SIG-M5 (cell line): ENCODE results near the gene SIAE.
A peak's percentile ranks its signal among the peaks of the same experiment; 100 is the strongest.
"Not testable (repeated sequence)": the region's sequence is repeated elsewhere in the genome, so short reads cannot be mapped to it uniquely, and the experiment has no call there.

ENCODE experiments used
- DNase-seq: peaks from one replicate; lab custom pipeline; 2025; lab: John Stamatoyannopoulos, UW

Gene SIAE

DNA sequence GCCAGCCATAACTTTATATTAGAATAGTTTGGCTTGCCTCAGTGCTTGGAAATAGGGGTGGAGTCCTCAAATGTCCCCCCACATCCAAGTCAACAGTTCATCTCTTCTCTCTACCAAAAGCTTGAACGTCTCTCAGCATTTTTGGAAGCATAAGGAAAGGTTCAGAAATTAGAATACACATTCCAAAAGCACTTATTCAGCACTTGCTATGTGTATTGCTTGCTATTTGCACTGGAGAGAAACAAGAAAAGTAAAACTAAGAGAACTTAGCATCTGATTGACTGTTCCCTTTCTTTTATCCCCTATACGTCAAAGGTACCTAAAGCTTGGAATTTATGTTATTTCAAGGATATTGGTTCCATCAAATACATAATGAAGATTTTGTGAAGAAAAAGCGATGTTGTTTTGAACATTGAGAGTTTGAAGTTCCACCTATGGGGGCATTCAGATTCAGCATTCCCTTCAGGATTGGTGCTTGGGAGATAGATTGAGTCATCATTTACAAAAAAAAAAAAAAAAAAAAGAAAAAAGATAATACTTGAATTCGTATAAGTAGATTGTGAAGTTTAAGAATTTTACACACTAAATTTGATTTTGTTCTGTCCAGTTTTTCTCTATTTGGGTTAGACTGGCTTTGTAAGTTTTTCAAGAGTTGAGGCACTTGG, 49.5 kb downstream of the SIAE start:
- DNase-seq, result no peak

DNA sequence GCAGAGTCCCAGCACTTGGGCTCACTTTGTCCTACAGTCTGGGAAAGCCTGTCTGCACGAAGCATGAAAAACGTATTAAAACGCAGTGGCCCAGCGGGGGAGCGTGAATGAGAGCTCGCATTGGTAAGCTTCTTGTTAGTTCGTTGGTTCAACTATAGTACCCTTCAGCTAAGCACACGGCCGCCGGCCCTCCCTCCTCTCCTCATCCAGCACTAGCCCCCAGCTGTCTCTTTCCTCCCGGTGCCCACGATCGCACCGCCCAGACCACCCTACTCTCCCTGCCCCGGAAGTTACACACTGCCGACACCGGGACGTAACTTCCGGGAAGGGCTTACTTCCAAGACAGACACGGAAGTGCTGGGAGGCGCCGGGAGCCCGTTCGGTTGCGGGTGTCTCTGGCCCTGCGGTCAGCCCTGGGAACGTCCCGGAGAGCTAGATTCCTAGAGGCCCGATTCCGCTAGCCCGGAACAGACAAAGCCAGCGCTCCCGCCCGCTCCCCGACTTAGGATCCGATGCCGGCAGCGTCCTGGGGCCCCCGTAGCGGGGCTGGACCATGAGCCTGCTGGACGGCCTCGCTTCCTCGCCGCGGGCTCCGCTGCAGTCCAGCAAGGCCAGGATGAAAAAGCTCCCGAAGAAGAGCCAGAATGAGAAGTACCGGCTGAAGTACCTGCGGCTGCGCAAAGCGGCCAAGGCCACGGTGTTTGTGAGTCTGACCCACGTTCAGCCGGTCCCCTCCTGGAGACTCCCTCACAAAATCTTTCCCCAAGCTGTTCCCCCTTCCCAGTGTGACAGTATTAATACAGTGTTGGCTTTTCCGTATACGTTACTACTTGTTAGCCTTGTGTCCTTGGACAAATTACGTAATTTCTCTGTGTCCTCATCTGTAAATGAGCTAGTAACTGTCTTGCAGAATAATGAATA, 50.7 kb downstream of the SIAE start, which contains the start of gene TBRG1:
Gene TBRG1 (plus strand): TSS at position 334 of the 921 bp plus-strand sequence. CDS start 220 bp downstream, at position 554.
- peak; percentile 6 for DNase-seq

DNA sequence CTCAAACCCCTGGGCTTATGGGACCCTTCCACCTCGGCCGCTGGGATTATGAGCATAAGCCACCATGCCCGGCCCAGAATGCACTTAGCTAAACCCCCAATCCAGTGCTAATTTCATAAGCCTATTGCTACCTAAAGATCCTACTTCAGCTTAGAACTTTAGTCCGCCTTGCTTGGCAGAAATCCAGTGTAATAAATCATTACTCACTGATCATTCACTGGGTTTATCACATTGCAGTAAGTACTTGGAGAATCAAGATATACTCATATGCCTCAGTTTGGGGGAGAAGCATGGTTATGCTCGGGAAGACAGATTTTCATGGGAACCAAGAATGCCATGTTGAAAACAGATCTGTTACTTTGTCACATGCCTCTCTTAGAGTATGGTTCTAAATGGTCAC, 54.7 kb downstream of the SIAE start:
- DNase-seq, result no peak

DNA sequence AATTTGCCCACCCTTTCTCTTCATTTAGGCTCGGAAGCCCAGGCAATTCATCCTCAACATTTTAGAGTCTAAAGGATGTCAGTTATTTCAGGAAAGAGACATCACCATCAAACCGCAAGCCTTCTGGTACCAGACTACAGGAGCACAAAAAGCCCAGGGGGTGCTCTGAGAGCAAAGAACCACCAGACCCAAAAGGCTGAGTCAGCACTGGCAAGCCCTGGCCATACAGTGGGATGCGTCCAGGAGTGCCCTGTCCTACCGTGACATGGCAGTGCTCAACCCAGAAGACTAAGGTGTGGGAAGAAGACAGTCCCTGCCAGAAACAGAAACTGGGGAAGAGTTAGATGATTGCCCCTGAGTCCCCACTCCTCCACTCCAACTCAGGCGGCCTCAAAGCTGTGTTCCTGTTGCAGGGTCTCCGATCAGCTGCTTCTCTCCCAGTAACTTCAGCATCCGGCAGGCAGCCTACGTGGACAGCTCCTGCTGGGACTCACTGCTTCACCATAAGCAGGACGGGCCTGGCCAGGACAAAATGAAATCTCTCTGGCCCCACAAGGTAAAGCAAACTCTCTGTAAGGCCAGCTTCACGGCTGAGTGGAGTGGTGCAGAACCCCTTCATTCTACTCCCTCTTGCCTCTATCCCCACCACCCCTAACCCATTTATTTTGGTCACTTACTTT, 60.8 kb downstream of the SIAE start:
- no peak for DNase-seq

DNA sequence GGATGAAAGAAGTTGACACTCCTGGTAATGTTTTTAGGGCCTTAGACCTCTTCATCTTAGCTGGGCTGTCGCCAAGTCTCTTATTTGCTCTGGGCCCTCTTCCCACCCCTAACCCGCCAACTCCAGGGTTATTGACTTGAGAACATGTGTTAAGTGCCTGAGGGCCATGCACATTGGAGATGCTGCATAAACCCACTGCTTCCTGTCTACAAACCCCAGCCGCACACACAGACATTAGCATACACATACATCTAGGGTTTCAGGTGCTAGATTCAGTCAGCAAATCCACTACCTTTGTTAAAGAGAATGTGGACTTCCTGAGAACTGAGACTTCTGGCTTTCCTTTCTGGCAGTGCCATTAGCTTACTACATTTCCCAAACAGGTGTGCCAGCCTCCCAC, 61.5 kb downstream of the SIAE start:
- DNase-seq, result no peak

DNA sequence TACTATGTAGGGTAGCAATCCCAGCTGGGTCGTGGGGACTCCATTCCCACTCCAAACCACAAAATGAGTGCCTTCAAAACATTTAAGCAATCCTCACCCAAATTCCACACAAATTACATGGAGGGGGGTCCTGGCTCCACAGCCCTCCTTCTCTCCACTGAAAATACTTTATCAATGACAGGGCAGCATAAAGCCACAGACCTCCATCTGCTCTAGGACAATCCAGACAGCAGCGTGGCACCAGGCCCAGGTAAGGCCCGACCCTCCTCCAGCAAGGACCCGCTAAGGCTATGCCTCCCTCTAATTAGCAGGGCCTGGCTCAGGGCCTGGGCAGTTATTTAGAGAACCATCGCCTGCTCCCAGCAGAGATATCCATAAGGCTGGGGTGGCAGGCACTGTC, 62.5 kb downstream of the SIAE start, which contains the start of gene PANX3:
Gene PANX3 (plus strand): TSS at position 365 of the 400 bp plus-strand sequence. CDS start 129 bp downstream, outside the sequence.
- no peak for DNase-seq

DNA sequence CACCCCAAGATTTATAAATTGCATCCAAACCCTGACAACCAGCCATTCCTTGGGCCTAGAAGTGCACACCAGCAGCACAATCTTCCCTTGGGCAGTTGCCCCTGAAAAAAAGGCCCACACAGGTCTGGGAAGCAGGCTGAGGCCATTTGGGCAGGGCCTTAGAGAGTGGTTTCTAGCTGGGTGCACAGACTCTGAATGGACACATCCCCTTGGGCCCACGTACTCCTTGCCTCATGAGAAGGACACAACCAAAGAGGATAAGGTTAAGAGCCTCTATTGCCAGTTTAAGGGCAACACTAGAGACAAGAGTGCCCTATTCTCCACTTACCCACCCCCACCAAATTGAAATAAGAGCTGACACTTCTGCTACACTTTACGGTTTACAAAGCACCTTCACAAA, 63.2 kb downstream of the SIAE start:
- no peak for DNase-seq

DNA sequence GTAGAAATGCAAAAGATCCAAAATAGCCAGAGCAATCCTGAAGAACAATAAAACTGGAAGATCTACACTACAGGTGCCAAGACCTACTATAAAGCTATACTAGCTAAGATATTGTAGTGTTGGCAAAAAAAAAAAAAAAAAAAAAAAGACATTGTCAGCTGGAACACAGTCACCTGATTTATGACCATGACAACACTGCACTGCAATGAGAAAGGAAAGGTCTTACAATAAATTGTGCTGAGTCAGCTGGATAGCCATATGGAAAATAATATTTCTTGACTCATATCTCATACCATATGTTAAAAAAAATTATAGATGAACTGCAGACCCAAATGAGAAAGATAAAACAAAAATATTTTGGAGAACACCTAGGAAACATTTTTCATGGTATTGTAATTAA, 65.4 kb downstream of the SIAE start:
- no peak for DNase-seq

DNA sequence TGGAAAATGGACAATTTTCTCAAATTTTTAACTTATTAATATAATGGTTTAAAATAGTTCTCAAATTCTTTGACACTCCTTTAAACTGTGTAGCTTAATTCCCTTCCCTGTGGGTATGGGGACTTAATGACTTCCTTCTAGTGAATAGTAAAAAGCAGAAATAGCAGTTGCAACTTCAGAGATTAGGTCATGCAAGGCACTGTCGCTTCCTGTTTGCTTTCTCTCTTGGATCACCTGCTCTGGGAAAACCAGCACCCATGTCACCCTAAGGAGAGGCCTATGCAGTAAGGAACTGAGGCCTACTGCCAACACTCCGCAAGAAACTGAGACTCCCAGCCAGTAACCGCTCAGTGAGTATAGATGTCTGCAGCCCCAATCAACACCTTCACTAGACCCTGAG, 67.8 kb downstream of the SIAE start:
- DNase-seq, result no peak

DNA sequence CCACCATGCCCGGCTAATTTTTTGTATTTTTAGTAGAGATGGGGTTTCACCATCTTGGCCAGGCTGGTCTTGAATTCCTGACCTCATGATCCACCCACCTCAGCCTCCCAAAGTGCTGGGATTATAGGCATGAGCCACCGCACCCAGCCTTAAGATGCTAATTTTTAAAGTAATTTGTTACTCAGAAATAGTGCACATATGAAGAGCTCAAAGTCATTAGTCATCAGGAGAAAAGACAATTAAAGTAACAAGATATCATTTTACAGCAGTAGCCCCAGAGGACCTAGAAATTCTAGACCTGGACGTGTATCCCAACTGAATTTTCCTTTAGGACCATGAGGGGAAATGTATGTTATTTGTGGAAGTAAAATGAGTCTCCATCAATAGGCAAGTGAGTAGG, 70.8 kb downstream of the SIAE start:
- not testable (repeated sequence) for DNase-seq

DNA sequence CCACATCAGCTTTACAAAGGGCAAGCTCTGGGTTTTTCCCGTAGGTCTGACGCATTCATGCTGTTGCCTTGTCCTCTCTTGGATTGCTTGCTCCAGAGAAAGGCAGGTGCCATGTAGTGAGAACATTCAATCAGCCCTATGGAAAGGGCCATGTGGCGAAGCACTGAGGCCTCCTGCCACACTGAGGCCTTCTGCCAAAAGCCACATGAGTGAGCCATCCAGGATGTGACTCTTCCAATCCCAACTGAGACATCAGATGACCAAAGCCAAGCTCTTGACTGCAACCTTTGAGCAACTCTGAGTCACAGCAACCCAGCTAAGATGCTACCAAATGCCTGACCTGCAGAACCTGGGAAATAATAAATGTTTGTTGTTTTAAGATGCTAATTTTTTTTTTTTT, 71.3 kb downstream of the SIAE start:
- DNase-seq, result no peak

DNA sequence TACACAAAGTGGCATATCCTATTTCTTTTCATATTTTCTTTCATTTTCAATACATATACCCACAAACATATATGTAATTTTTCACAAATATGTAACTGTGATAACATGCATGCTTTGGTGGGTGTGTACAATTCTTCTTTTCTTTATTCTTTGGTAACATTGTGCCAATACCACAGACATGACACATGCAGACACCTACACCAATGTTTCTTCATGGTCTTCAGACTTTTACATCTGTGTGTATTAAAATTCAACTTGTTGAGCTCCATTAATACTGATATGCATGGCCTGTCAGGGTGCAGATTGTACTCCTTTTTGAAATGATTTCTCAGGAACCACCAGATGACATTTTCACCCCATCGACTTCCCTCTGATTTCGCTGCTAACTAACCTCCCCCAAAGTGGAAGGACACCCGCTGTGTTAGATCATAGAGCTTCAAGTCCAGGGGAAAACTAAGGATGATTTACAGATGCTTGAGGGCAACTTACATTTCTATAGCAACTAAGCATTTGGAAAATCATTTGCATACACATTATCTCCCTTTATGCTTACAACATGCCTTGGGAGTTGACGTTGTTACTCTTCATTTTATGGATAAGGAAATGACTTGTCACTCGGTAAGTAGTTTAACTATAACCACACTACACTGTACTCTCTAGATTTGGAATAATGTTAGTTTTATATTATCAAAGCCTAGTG, 72.8 kb downstream of the SIAE start:
- no peak for DNase-seq

DNA sequence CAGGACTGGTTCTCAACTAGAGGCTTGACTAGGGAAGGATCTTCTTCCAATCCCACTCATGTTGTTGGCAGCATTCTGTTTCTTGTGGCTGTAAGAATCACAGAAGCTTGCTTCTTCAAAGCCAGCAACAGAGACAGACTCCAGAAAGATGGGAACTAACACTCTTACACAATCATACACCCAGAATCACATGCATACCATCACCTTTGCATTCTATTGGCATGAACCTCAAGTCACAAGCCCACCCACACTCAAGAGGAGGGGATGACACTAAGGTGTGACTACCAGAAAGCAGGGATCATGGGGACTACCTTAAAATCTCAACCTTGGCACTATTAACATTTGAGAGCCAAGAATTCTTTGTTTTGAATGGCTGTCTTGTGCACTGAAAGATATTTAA, 75.9 kb downstream of the SIAE start:
- no peak for DNase-seq

DNA sequence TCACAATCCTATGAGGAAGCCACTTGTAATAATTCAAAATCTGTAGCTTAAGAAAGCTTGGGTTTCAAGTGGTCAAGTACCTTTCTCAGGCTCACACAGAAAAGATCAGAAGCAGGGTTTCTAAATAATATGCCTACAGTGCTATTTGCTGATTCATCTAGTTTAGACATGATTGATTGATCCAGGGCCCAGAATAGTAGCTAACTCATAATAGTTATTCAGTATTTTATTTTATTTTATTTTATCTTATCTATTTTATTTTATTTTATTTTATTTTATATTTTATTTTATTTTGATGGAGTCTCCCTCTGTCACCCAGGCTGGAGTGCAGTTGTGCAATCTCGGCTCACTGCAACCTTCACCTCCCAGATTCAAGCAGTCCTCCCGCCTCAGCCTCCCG, 78.2 kb downstream of the SIAE start:
- DNase-seq, result no peak

DNA sequence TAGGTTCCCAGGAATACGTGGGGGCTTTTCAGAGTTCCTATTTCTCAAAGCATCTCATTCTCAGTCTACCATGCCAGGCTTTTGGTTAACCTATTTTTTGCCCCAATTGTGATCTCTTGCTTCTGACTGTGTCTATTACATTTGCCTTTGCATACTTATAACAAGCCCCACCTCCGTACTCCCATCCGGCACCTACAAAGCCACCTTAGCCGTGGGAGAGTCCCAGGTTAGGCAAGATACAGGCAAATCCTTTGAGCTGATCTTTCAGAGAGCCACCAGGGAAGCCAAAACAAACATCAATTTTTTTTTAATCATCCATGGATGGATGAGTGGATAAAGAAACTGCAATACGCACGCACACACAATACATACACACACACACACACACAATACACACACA, 80.9 kb downstream of the SIAE start:
- DNase-seq, result no peak

DNA sequence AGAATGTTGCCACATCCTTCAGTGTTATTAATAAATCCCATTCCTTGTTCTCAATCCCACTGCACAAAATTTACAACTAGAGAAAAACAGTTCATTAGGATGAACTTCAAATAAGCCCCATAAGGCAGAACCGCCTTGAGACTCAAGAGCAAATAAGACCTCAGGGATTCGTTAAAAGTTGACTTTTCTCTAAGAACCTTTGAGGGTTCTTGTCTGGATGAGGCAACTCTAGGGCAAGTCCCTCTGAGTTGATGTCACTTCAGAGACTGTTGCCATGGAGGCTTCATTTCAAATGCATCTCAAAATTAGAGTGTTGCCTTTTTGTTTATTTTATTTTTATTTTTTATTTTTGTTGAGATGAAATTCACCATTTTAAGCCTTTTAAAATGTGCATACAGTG, 82.1 kb downstream of the SIAE start:
- DNase-seq, result no peak

DNA sequence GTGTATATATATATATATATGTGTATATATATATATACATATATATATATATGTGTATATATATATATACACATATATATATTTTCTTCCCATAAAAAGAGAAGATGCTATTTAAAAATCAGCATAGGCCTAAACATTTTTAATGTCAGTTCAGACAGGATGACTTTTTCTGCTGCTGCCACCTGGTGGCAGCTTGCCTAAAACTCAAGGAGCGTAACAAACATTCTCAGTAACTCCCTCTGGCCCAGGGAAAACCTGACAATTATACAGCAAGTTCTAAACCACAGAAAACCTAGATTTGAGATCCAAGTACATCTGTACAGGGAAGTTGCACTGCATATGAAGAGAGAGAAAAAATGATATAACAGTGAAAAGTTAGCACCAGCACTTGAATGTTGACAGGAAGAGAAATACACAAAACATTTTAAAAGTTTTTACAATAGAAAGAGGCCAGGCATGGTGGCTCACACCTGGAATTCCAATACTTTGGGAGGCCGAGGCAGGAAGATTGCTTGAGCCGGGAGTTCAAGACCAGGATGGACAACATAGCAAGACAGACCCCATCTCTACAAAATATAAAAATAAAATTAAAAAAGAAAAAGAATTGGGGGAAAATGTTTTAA, 87.2 kb downstream of the SIAE start:
- DNase-seq, result no peak

DNA sequence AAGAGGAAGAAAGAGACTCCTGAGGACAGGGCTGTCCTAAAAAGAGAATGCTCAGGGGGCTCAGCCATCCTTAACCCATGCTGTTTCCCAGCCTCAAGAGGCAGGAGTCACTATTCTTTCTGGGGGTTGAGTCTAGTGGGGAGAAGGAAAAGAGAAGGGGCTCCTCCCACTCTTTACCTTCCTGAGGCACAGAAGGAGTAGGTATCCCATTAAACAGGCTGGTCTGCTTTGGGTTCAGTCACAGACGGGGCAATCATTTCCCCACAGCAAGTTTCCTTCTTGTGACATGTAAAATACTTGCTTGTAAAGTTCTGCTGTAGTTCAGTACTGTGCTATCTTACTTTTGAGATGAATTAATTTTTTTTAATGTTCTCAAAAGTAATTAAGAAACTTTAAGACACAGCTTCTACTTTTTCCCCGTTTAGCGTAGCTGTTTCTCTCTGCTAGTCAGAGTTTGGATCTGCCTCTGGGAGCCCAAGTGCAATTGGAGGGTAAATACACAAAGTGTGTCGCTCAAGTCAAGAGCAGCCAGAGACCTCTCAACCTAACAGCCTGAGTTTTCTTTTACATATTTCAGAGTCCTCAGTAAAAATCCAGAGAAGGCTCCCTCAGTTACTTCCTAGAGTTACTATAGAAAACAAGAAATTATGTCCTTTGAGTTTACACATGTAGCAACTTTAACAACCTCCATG, 88.7 kb downstream of the SIAE start:
- no peak for DNase-seq

DNA sequence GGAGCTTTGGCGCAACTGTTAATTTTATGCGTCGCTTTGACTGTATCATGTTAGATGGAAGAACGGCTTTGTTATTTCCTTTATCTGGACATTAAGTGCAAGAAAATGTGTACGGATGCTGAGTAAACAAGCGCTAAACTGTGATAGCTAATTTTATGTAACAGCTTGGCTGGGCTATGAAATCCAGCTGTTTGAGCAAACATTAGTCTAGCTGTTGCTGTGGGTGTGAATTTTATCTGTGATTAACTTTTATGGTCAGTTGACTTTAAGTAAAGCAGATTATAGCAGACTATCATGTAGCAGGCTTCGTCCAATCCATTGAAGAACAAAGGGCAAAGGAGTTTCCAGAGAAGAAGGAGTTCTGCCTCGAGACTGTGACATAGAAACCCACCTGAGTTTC, 89.8 kb downstream of the SIAE start:
- DNase-seq, result no peak
